ENCODE results near the gene UBAP1L. TPM values are rescaled to one million over a fixed set of nuclear protein-coding genes. Genes with fewer than 3 reads are reported as not detected.

The UBAP1L gene
- total and polyA plus RNA-seq, 2 of the 4 experiments (the other 2 are of a cell fraction) = 0.36 to 1.1 TPM

GRCh38 chr15:65096481-65097385 lies 18.3 kb downstream of the UBAP1L start:
- in situ Hi-C loops (cut with MboI; ENCODE audit: low sequenced_read_pairs) = no loop called here
- H3K27ac ChIP-seq (ENCODE audit: insufficient read depth, low read length) = no peak overlapping the region
- no peak overlapping the region for H4K8ac ChIP-seq (ENCODE audit: low read depth in 2 of 2, low read length in 2 of 2)
- H3K4ac ChIP-seq (ENCODE audit: low read depth, low read length) = no peak overlapping the region
- no peak overlapping the region for H2AK5ac ChIP-seq (ENCODE audit: low read depth, low read length)
- H3K36me3 ChIP-seq (ENCODE audit: control insufficient read depth, insufficient read depth, low read length) = peaks cover 24% of the 10 kb centered on the region
- intact Hi-C loops (cut with micrococcal nuclease) = no loop called here
- ChIA-PET CTCF (no interaction called here), POLR2A (ENCODE audit: unreplicated experiment) (no interaction called here)
- no peak overlapping the region for H4K5ac ChIP-seq (ENCODE audit: low read depth, low read length)
- no peaks in the 10 kb centered on the region; a peak in 1 of 4 replicates for H3K79me1 ChIP-seq (ENCODE audit: low read depth in 1 of 2, low read length in 2 of 2)
- no peak overlapping the region for H4K91ac ChIP-seq (ENCODE audit: insufficient read depth, low read depth, low read length)
- no peak overlapping the region for H2AFZ ChIP-seq (replicated peaks; ENCODE audit: low read length, poor library complexity)
- no TSS peak for BruUV-seq (replicated peaks)
- dilution Hi-C loops (cut with HindIII; ENCODE audit: low sequenced_read_pairs, unreplicated experiment) = no loop called here
- TF ChIP-seq MXI1 (IDR thresholded peaks at IDR 0.05; ENCODE audit: borderline replicate concordance, low read depth, low read length) (no peak), CEBPB (IDR thresholded peaks at IDR 0.05; ENCODE audit: low read depth, low read length) (no peak), RCOR1 (IDR thresholded peaks at IDR 0.05; ENCODE audit: insufficient replicate concordance, low read length) (no peak), ELK1 (IDR thresholded peaks at IDR 0.05; ENCODE audit: borderline replicate concordance, low read depth, low read length) (no peak), FOS (IDR thresholded peaks at IDR 0.05; ENCODE audit: low read depth, low read length) (no peak), MAZ (IDR thresholded peaks at IDR 0.05; ENCODE audit: borderline replicate concordance, low read depth, low read length) (no peak), CHD1 (IDR thresholded peaks at IDR 0.05; ENCODE audit: low read depth, low read length) (no peak), NFE2L2 (IDR thresholded peaks at IDR 0.05; ENCODE audit: low read depth, low read length) (no peak), MAFK (IDR thresholded peaks at IDR 0.05; ENCODE audit: low read depth, low read length) (no peak), BHLHE40 (IDR thresholded peaks at IDR 0.05; ENCODE audit: low read depth, low read length) (no peak), POLR2A (IDR thresholded peaks at IDR 0.05; ENCODE audit: low read depth, low read length) (no peak), USF2 (IDR thresholded peaks at IDR 0.05; ENCODE audit: low read depth, low read length) (no peak), RAD21 (IDR thresholded peaks at IDR 0.05; ENCODE audit: low read length) (no peak)
- WGBS, 2 experiments (ENCODE audit: extremely low coverage in 2 of 2, insufficient read length in 1 of 2) = 100% methylated on average over 1 of the region's 6 CpGs; no CpG with 5 or more reads in 1 of the 2 experiments
- no peak overlapping the region for H2AK9ac ChIP-seq (replicated peaks; ENCODE audit: low read depth, low read length, poor library complexity)
- no peak overlapping the region for H3K18ac ChIP-seq (ENCODE audit: low read depth, low read length)
- no peaks in the 10 kb centered on the region for H3K9me1 ChIP-seq (ENCODE audit: insufficient read depth, low read length)
- no peak overlapping the region for H3K4me2 ChIP-seq (ENCODE audit: low read depth, low read length)
- no peak overlapping the region for H2BK20ac ChIP-seq (ENCODE audit: low read depth, low read length)
- H3K4me3 ChIP-seq (ENCODE audit: insufficient read depth, low read depth, low read length) = no peak overlapping the region
- H3K56ac ChIP-seq (ENCODE audit: extremely low read depth, insufficient read depth, low read length) = no peak overlapping the region
- peaks cover 6% of the 10 kb centered on the region; the same call in 1 of the 2 replicates for H3K4me1 ChIP-seq (ENCODE audit: control insufficient read depth, insufficient read depth, low read length)
- H3K14ac ChIP-seq (replicated peaks; ENCODE audit: low read depth, low read length) = no peak overlapping the region
- no peak overlapping the region for H2BK5ac ChIP-seq (ENCODE audit: low read depth, low read length, poor library complexity, severe bottlenecking)
- H3K27me3 ChIP-seq (ENCODE audit: control insufficient read depth, insufficient read depth, low read length) = no peaks in the 10 kb centered on the region
- no peaks in the 10 kb centered on the region for H3K9me3 ChIP-seq (ENCODE audit: control insufficient read depth, insufficient read depth, low read length)
- no peak overlapping the region for H2BK15ac ChIP-seq (ENCODE audit: low read depth, low read length)
- no peak overlapping the region for H3K23ac ChIP-seq (ENCODE audit: low read depth, low read length)
- no peak overlapping the region for H2BK120ac ChIP-seq (ENCODE audit: low read depth, low read length)
- no peak for ATAC-seq (ENCODE audit: low read depth)
- DNase-seq = no peak
- H4K20me1 ChIP-seq (ENCODE audit: insufficient read depth, low read length) = no peaks in the 10 kb centered on the region; the same call in 1 of the 2 replicates
- no peak overlapping the region for H3K9ac ChIP-seq (ENCODE audit: low read depth, low read length)
